HL-60 (cell line): ENCODE results near the gene FAM110A.

Experiments
- DNase-seq, 2 experiments: peaks; one replicate each; pipeline ENCODE4 v3.0.0-alpha.2; 2010 to 2020; ENCODE audit warnings: low read depth in 1 of 2, low spot score in 1 of 2
- H3K27ac ChIP-seq: fragments of 250-450 bp; sonication (Bioruptor Pico); replicated peaks from 2 replicates; pipeline ENCODE4 v1.5.1; 2020; ENCODE audit warnings: mild to moderate bottlenecking, moderate library complexity
- H3K27me3 ChIP-seq: fragments of 250-450 bp; sonication (Bioruptor Pico); 2 replicates; pipeline ENCODE4 v1.5.1; 2021; ENCODE audit warnings: mild to moderate bottlenecking, moderate library complexity; ENCODE audit not compliant: insufficient read depth, poor library complexity, severe bottlenecking
- H3K4me3 ChIP-seq: replicated peaks from 2 replicates; pipeline ENCODE4 v1.5.1; 2011; ENCODE audit warnings: mild to moderate bottlenecking, control low read depth, low read length; ENCODE audit not compliant: insufficient read depth
- GABPA ChIP-seq: IDR thresholded peaks from 2 replicates; pipeline ENCODE4 v1.6.1; 2012; ENCODE audit warnings: low read depth
- POLR2AphosphoS5 ChIP-seq: IDR thresholded peaks from 2 replicates; pipeline ENCODE4 v1.6.1; 2012; ENCODE audit warnings: low read depth
- SPI1 ChIP-seq: IDR thresholded peaks from 2 replicates; pipeline ENCODE4 v1.6.1; 2012; ENCODE audit warnings: low read depth, mild to moderate bottlenecking, borderline replicate concordance
- TF ChIP-seq, protein P1 (sequence below): IDR thresholded peaks from one replicate; pipeline ENCODE4 v1.5.1; 2011; ENCODE audit warnings: low read length, control low read depth, inconsistent platforms; ENCODE audit not compliant: insufficient read depth
- TF ChIP-seq, protein P2 (sequence below): IDR thresholded peaks from 2 replicates; pipeline ENCODE4 v1.6.1; 2012; ENCODE audit warnings: low read depth; ENCODE audit not compliant: insufficient replicate concordance

Gene FAM110A

DNA sequence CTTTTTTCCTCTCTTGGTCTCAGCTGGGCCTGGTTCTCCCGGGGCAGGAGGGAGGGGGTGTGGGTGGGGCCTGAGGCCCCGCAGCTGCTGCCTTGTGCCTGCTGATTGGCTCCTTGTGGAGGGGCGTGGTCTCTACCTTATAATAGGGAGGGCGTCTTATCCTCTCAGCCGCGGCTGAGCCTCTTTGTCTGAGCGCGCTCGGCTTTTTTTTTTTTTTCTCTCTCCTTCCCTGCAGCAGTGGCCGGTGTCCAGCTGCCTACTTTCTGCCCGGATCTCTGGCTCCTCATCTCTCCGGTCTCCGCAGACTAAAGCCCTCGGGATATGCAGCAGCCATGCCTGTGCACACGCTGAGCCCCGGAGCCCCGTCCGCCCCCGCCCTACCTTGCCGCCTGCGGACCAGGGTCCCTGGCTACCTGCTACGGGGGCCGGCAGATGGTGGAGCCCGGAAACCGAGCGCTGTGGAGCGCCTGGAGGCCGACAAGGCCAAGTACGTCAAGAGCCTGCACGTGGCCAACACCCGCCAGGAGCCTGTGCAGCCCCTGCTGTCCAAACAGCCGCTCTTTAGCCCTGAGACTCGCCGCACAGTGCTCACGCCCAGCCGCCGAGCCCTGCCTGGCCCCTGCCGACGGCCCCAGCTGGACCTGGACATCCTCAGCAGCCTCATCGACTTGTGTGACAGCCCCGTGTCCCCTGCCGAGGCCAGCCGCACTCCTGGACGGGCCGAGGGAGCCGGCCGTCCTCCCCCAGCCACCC lies 11.1 kb downstream of the FAM110A start:
- peak in 1 of 2 experiments; percentile 7 for DNase-seq
- no peak for TF ChIP-seq GABPA

DNA sequence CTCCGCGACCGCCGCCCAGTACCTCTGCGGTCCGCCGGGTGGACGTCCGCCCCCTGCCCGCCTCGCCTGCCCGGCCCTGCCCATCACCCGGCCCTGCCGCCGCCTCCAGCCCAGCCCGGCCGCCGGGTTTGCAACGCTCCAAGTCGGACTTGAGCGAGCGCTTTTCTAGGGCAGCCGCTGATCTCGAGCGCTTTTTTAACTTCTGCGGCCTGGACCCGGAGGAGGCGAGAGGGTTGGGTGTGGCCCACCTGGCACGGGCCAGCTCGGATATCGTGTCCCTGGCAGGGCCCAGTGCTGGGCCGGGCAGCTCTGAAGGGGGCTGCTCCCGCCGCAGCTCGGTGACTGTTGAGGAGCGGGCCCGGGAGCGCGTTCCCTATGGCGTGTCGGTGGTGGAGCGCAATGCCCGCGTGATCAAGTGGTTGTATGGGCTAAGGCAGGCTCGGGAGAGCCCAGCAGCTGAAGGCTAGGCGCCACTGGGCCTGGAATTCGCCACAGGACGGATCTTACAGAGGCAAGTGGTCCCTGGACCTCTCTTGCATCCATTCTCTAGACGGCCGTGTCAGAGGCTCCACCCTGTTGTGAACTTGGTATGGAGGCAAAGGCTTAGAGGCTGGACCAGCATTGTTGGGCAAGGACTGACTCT lies 11.8 kb downstream of the FAM110A start:
- Histone ChIP-seq H3K4me3 (no peak overlapping the region), H3K27ac (peak overlapping the region; percentile 64), H3K27me3 (no peaks in the 10 kb centered on the region)
- DNase-seq: no peak
- TF ChIP-seq POLR2AphosphoS5 (no peak), SPI1 (no peak), GABPA (no peak)
- TF ChIP-seq, protein P1, sequence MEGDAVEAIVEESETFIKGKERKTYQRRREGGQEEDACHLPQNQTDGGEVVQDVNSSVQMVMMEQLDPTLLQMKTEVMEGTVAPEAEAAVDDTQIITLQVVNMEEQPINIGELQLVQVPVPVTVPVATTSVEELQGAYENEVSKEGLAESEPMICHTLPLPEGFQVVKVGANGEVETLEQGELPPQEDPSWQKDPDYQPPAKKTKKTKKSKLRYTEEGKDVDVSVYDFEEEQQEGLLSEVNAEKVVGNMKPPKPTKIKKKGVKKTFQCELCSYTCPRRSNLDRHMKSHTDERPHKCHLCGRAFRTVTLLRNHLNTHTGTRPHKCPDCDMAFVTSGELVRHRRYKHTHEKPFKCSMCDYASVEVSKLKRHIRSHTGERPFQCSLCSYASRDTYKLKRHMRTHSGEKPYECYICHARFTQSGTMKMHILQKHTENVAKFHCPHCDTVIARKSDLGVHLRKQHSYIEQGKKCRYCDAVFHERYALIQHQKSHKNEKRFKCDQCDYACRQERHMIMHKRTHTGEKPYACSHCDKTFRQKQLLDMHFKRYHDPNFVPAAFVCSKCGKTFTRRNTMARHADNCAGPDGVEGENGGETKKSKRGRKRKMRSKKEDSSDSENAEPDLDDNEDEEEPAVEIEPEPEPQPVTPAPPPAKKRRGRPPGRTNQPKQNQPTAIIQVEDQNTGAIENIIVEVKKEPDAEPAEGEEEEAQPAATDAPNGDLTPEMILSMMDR: no peak
- TF ChIP-seq, protein P2, sequence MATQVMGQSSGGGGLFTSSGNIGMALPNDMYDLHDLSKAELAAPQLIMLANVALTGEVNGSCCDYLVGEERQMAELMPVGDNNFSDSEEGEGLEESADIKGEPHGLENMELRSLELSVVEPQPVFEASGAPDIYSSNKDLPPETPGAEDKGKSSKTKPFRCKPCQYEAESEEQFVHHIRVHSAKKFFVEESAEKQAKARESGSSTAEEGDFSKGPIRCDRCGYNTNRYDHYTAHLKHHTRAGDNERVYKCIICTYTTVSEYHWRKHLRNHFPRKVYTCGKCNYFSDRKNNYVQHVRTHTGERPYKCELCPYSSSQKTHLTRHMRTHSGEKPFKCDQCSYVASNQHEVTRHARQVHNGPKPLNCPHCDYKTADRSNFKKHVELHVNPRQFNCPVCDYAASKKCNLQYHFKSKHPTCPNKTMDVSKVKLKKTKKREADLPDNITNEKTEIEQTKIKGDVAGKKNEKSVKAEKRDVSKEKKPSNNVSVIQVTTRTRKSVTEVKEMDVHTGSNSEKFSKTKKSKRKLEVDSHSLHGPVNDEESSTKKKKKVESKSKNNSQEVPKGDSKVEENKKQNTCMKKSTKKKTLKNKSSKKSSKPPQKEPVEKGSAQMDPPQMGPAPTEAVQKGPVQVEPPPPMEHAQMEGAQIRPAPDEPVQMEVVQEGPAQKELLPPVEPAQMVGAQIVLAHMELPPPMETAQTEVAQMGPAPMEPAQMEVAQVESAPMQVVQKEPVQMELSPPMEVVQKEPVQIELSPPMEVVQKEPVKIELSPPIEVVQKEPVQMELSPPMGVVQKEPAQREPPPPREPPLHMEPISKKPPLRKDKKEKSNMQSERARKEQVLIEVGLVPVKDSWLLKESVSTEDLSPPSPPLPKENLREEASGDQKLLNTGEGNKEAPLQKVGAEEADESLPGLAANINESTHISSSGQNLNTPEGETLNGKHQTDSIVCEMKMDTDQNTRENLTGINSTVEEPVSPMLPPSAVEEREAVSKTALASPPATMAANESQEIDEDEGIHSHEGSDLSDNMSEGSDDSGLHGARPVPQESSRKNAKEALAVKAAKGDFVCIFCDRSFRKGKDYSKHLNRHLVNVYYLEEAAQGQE: no peak

More for the DNA sequence above, 11.1 kb downstream of the FAM110A start:
- no peak overlapping the region for H3K4me3 ChIP-seq
- no peaks in the 10 kb centered on the region for H3K27me3 ChIP-seq
- no peak overlapping the region for H3K27ac ChIP-seq

DNA sequence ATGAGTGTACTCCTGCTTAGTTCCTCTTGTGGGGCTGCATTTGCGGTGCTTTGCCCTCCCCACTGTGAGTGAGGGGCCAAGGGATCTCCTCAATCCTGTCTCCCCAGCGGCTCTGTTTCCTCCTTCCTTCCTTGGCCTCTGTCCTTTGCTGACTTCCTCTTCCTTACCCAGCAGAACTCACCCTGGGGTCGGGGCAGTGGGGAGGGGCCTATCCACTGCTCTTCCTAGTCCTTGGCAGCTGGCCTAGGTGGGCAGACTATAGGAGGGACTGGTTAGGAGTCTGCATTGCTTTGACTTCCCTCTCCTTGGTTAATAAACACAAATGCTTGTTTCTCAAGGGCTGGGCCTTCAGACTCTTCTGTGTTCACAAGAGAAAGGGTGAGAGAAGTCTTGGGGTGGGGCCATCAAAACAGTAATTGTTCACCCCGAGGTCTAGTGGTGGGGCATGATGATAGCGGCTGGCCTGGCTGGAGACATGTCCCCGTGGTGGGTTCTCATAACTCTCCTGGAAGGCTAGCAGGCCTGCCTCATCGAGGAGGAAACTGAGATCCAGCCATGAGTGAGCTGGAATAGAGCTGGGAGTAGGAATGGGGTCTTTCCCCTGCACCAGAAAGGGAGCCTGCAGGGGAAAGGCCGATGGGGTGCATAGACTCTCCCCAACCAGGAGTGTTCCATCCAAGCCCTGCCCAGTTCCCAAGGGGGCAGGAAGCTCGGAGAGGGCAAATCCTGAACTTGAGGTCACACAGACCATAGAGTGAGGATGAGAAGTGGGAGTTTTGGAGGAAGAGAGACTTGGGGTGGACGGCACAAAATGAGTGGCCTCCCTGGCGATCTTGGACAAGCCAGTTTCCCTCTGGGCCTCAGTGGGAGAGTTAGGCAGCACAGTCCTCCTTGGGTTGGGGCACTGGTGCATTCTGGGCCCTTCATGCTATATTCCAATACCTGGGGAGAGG lies 12.7 kb downstream of the FAM110A start:
- DNase-seq: peak; percentile 47 to 72
- Histone ChIP-seq H3K27me3 (no peaks in the 10 kb centered on the region), H3K27ac (peak overlapping the region; percentile 64), H3K4me3 (no peak overlapping the region)
- TF ChIP-seq GABPA: no peak
- peak; percentile 82 for TF ChIP-seq SPI1

DNA sequence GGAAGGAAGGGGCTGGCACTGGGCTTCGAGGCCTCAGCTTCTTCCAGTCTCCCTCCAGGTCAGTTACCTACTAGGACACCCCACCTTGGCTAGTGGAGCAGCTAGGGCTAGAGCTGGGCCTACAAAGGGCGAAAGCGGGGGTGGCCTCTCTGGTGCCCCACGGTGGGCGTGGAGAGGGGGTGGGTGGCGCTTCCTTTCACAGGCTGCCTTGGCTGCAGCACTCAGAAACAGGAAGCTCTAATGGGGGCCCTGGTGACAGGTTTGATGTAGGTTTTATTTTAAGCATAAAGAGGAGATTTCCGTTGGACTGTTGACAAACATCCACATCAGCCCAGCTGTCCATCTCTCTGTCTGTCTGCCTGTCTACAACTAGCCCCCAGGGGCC lies 13.4 kb downstream of the FAM110A start:
- Histone ChIP-seq H3K27ac (peak overlapping the region; percentile 64), H3K4me3 (no peak overlapping the region), H3K27me3 (no peaks in the 10 kb centered on the region)
- TF ChIP-seq, protein P1: no peak
- TF ChIP-seq POLR2AphosphoS5 (no peak), SPI1 (peak; percentile 34; the same call in 1 of the 2 replicates), GABPA (no peak)
- TF ChIP-seq, protein P2: no peak
- peak; percentile 27 to 82 for DNase-seq
